Measurements from ENCODE around the gene SLC18A2. TPM values are rescaled to one million over a fixed set of nuclear protein-coding genes. Genes with fewer than 3 reads are reported as not detected.
"Not testable (repeated sequence)": the region's sequence is repeated elsewhere in the genome, so short reads cannot be mapped to it uniquely, and the experiment has no call there.

SLC18A2 gene
- polyA plus RNA-seq, 2 of the 4 experiments (the other 2 are of a cell fraction): 0.03 to 0.09 TPM

GRCh38 chr10:117226813-117227451 lies 14.0 kb upstream of the SLC18A2 start:
- no peak overlapping the region for H3K27ac ChIP-seq
- WGBS (ENCODE audit: missing lambda C conversion rate): 14% methylated on average over 10 of the region's 10 CpGs
- TF ChIP-seq REST (IDR thresholded peaks at IDR 0.05) (no peak), ESRRA (IDR thresholded peaks at IDR 0.05; ENCODE audit: borderline replicate concordance, low read length) (no peak), KDM5A (IDR thresholded peaks at IDR 0.05) (no peak), RAD21 (conservative IDR thresholded peaks at IDR 0.05 in 1 of 2, IDR thresholded peaks at IDR 0.05 in 1 of 2) (peak; percentile 50 to 78), SMC3 (IDR thresholded peaks at IDR 0.05) (peak; percentile 29; the same call in 1 of the 3 replicates), RNF2 (IDR thresholded peaks at IDR 0.05; ENCODE audit: borderline replicate concordance, low read depth) (no peak), CEBPB (IDR thresholded peaks at IDR 0.05) (no peak), PHF8 (IDR thresholded peaks at IDR 0.05; ENCODE audit: borderline replicate concordance, low read depth) (no peak), FOXS1 (CRISPR knock-in tag; IDR thresholded peaks at IDR 0.05) (no peak), BCL3 (IDR thresholded peaks at IDR 0.05) (no peak), CBX2 (IDR thresholded peaks at IDR 0.05; ENCODE audit: borderline replicate concordance, low read depth) (no peak), HES2 (IDR thresholded peaks at IDR 0.05) (no peak), HOXB5 (CRISPR knock-in tag; IDR thresholded peaks at IDR 0.05) (no peak), MAZ (IDR thresholded peaks at IDR 0.05; ENCODE audit: borderline replicate concordance, low read depth, low read length) (no peak), MAFK (IDR thresholded peaks at IDR 0.05; ENCODE audit: partially characterized antibody) (no peak), CTCF (IDR thresholded peaks at IDR 0.05) (peak; percentile 50), BHLHE40 (IDR thresholded peaks at IDR 0.05; ENCODE audit: low read depth, low read length) (no peak)
- H3K4me1 ChIP-seq: peaks cover 9% of the 10 kb centered on the region
- ATAC-seq (peak in 1 of 2 experiments; percentile 91; a peak in 3 of 6 replicates), DNase-seq (ENCODE audit: low read depth in 1 of 2, low spot score in 1 of 2) (peak; percentile 61 to 72), FAIRE-seq (peak; percentile 18)
- H3K4me3 ChIP-seq: no peak overlapping the region
- CTCF ChIA-PET: interaction anchor here (1.1 to 6.6 kb wide), 6 partner anchors 10 to 100 kb away, joined by 3 to 43 read pairs (median 6); no protein-coding TSS in a partner anchor
- peaks cover 6% of the 10 kb centered on the region for H3K9me3 ChIP-seq
- no peak overlapping the region for H3K4me2 ChIP-seq
- POLR2A ChIA-PET: no interaction called here

GRCh38 chr10:117228210-117228609 lies 12.7 kb upstream of the SLC18A2 start:
- no peak for FAIRE-seq
- Histone ChIP-seq H3K4me2 (no peak overlapping the region), H3K9me3 (peaks cover 6% of the 10 kb centered on the region), H3K27ac (no peak overlapping the region), H3K4me1 (no peaks in the 10 kb centered on the region), H3K4me3 (no peak overlapping the region)
- no peak for DNase-seq (ENCODE audit: low read depth in 1 of 2, low spot score in 1 of 2)
- TF ChIP-seq MAZ (IDR thresholded peaks at IDR 0.05; ENCODE audit: borderline replicate concordance, low read depth, low read length): no peak
- no peak for TF ChIP-seq JUN (IDR thresholded peaks at IDR 0.05)
- no peak for TF ChIP-seq FOSL2 (IDR thresholded peaks at IDR 0.05)
- TF ChIP-seq FOSL2 (CRISPR knock-in tag; IDR thresholded peaks at IDR 0.05): no peak
- TF ChIP-seq JUNB (IDR thresholded peaks at IDR 0.05): no peak
- no peak for TF ChIP-seq MAX (IDR thresholded peaks at IDR 0.05)
- POLR2A ChIA-PET: no interaction called here
- CTCF ChIA-PET: interaction anchor here (2.2 to 4.0 kb wide), 2 partner anchors 11 to 12 kb away, joined by 11 to 37 read pairs; no protein-coding TSS in a partner anchor
- ATAC-seq: no peak

GRCh38 chr10:117230107-117230506 lies 10.8 kb upstream of the SLC18A2 start:
- WGBS (ENCODE audit: missing lambda C conversion rate): 39% methylated on average over 4 of the region's 4 CpGs
- POLR2A ChIA-PET; H3K27ac ChIP-seq; H3K4me1 ChIP-seq; H3K4me2 ChIP-seq; DNase-seq (ENCODE audit: low read depth in 1 of 2, low spot score in 1 of 2); FAIRE-seq; H3K4me3 ChIP-seq; ATAC-seq; H3K9me3 ChIP-seq: not testable (repeated sequence)
- CTCF ChIA-PET: interaction anchor here (0.9 to 2.2 kb wide), 3 partner anchors 14 to 89 kb away, joined by 3 to 11 read pairs (median 6); no protein-coding TSS in a partner anchor

All from A549 (cell line).